Cardiac fibroblast (primary cell): ENCODE measurements around the gene PTTG1.

Experiments
- DNase-seq, 2 donors: peaks; one replicate each; pipeline versions ENCODE4 v3.0.0 to v3.0.0-alpha.2; 2010; ENCODE audit warnings: low read depth in 2 of 2
- H3K4me3 ChIP-seq, 2 donors: replicated peaks in 1 of 2; 1 replicate in 1 of 2; 2 replicates in 1 of 2; pipeline ENCODE4 v1.5.1; 2011; ENCODE audit warnings: low read depth in 2 of 2, low read length in 2 of 2, mild to moderate bottlenecking in 2 of 2, moderate library complexity in 1 of 2
- TF ChIP-seq, protein P1 (sequence below): IDR thresholded peaks from one replicate; pipeline ENCODE4 v1.5.1; 2011; ENCODE audit warnings: low read depth, mild to moderate bottlenecking, low read length, inconsistent platforms

The PTTG1 gene

DNA sequence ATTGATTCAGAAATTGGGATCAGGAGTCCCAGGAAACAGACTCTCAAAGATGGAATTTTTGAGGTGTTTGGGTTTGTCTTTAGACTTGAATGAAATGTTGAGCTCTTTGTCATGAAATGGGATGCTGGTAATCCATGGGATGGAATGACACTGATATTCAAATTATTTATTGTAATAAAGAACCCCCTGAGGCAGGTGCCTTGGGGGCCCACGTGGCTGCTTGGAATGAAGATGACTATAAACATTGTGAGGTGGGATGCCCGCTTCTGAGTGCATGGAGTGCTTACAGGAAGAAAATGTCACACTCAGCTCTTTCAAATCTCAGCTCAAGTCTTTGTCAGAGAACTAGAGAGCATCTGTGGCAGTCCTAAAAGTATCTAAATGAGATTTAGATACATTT, 41.6 kb upstream of the PTTG1 start:
- TF ChIP-seq, protein P1, sequence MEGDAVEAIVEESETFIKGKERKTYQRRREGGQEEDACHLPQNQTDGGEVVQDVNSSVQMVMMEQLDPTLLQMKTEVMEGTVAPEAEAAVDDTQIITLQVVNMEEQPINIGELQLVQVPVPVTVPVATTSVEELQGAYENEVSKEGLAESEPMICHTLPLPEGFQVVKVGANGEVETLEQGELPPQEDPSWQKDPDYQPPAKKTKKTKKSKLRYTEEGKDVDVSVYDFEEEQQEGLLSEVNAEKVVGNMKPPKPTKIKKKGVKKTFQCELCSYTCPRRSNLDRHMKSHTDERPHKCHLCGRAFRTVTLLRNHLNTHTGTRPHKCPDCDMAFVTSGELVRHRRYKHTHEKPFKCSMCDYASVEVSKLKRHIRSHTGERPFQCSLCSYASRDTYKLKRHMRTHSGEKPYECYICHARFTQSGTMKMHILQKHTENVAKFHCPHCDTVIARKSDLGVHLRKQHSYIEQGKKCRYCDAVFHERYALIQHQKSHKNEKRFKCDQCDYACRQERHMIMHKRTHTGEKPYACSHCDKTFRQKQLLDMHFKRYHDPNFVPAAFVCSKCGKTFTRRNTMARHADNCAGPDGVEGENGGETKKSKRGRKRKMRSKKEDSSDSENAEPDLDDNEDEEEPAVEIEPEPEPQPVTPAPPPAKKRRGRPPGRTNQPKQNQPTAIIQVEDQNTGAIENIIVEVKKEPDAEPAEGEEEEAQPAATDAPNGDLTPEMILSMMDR = no peak
- H3K4me3 ChIP-seq = no peak overlapping the region

DNA sequence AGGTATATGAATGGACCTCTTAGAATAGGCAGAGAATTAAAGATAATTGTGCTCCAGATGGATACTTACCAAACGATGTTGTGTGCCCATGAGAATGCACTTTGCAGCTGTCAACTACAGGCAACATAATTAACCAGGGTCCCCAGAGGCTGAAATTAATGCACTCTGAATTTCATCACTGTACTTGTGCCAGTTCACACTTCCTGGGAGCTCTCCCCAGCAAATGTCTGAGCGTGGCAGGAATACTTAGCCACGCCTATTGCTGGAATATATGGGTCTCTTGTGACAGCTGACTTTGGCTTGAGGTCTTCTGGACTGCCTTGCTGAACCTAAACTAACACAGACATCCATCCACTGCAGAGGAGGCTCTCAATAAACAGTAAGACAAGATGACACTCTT, 39.3 kb upstream of the PTTG1 start:
- no peak overlapping the region for H3K4me3 ChIP-seq
- DNase-seq = no peak
- TF ChIP-seq, protein P1 = no peak

More for the DNA sequence above, 41.6 kb upstream of the PTTG1 start:
- no peak for DNase-seq

DNA sequence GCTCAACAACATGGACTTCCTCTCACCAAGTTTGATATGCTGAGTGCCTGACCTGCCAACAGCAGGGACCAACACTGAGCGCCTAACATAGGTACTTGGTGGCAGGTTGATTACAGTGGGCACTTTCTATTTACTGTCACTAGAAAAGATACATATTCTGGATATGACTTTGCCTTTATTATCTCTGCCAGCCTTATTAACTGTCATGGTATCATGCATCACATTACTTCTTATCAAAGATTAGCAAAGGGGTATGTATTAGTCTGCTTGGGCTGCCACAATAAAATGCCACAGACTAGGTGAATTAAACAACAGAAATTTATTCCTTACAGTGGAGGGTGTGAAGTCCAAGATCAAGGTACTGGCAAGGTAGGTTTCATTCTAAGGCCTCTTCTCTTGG, 37.0 kb upstream of the PTTG1 start:
- no peak for DNase-seq
- no peak overlapping the region for H3K4me3 ChIP-seq
- TF ChIP-seq, protein P1 = no peak

DNA sequence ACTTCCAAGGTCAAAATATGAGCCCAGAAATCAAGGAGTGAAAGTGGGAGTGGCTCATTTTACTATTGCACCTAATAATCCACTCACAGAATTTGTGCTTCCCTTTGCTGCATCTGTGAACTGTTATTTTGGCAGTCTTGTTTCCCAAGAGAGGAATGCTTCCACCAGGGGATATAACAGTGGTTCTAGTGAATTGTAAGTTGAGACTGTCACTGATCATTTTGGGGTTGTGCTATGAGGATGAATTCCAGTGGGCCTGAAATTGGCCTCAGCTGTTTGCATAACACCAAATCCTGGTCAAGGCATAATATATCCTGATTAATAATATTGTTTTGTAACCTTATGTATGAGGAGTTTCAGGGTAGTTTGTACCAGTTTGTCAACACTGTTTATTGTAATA, 36.2 kb upstream of the PTTG1 start:
- H3K4me3 ChIP-seq = no peak overlapping the region
- DNase-seq = no peak
- TF ChIP-seq, protein P1 = no peak

DNA sequence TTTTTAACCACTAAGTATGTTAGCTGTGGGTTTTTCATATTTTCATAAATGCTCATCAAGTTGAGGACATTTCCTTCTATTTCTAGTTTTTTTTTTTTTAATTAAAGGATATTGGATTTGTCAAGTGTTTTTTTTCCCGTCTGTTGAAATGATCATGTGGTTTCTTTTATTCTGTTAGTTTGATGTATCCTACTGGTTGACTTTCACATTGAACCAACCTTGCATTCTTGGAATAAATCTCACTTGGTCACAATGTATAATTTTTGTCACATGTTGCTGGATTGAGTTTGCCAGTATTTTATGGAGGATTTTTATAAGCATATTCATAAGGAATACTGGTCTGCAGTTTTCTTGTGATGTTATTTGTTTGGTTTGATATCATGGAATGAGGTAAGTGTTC, 34.2 kb upstream of the PTTG1 start:
- no peak for DNase-seq
- TF ChIP-seq, protein P1 = no peak
- no peak overlapping the region for H3K4me3 ChIP-seq

DNA sequence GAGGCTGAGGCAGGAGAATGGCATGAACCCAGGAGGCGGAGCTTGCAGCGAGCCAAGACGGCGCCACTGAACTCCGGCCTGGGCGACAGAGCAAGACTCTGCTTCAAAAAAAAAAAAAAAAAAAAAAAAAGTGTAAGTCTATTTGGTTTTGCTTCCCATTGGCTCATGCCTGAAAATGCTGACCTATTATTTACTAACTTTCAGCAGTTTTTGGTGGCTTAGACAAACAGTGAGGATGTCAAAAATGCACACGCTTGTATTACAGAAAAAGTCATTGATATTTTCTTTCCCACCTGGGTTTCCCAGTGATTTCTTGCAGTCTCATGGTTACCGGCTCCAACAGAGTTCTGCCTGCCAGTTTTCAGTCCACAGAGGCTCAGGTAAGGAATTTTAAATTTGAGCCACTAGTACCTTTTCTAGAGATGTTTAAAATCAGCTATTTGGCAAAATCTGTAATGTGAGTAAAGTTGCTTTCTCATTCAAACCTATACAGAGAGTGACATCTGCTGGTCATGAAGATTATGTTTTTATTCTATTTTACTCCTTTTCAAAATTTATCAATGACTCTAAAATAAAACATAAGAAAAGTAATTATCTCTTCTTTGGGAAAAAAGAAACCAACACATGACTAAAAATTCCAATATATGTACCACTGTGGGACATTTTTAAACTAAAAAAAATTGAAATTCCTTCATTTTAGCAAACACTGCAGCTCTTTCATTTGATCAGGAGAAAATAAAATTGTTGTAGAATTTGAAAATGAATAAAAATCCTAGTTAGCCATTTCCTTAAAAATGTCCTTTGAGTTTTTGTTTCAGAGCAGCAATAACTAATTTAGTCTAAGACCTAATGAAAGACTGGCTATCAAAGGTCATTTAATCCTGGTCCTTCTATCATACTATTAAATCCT, 30.6 kb upstream of the PTTG1 start:
- peak; percentile 46 to 50 for DNase-seq
- TF ChIP-seq, protein P1 = peak; percentile 39

More for the DNA sequence above, 30.6 kb upstream of the PTTG1 start:
- H3K4me3 ChIP-seq = no peak overlapping the region
